Activated CD8-positive, alpha-beta T cell treated with anti-CD3 and anti-CD28 coated beads for 36 hours (primary cell): Measurements from ENCODE around the gene NTSR2. TPM values are rescaled to one million over a fixed set of nuclear protein-coding genes. Genes with fewer than 3 reads are reported as not detected.

Experiments
- ATAC-seq: fragments of 200-7000 bp; cut with Tn5 transposase; one replicate; pipeline ENCODE4 v1.10.0; 2021; ENCODE audit warnings: mild to moderate bottlenecking, moderate library complexity
- CTCF ChIA-PET: fragments of 350-600 bp; sonication (Branson Sonifier 250); formaldehyde crosslinking; loops from one replicate; lab custom pipeline; 2021; ENCODE audit warnings: antibody characterized with exemption; lab: Charles Lee
- POLR2A ChIA-PET: fragments of 350-600 bp; sonication (Branson Sonifier 250); formaldehyde crosslinking; loops from one replicate; lab custom pipeline; 2021; ENCODE audit warnings: antibody characterized with exemption; lab: Charles Lee
- DNase-seq: peaks from one replicate; pipeline ENCODE4 v3.0.0-alpha.2; 2020
- H3K27ac Mint-ChIP-seq: one replicate; pipeline ENCODE4 v1.8.0; 2021; ENCODE audit warnings: mild to moderate bottlenecking, mixed read lengths
- H3K27me3 Mint-ChIP-seq: one replicate; pipeline ENCODE4 v1.8.0; 2021; ENCODE audit warnings: mixed read lengths
- H3K36me3 Mint-ChIP-seq: one replicate; pipeline ENCODE4 v1.8.0; 2021; ENCODE audit warnings: low read depth, mixed read lengths
- H3K4me1 Mint-ChIP-seq: one replicate; pipeline ENCODE4 v1.8.0; 2021; ENCODE audit warnings: low read depth, mixed read lengths
- H3K4me3 Mint-ChIP-seq: one replicate; pipeline ENCODE4 v1.8.0; 2021; ENCODE audit warnings: mild to moderate bottlenecking, moderate library complexity, mixed read lengths
- H3K9me3 Mint-ChIP-seq: one replicate; pipeline ENCODE4 v1.8.0; 2021; ENCODE audit warnings: mixed read lengths
- intact Hi-C: fragments of 100-400 bp; cut with micrococcal nuclease; formaldehyde crosslinking; loops from one replicate; pipeline ENCODE4 v1.10.0; 2022
- total RNA-seq, 2 experiments: library from RNA; stranded (reverse); gene quantifications; one replicate each; pipeline ENCODE4 v1.2.3, GENCODE V29; 2021
- TF ChIP-seq, protein P1 (sequence below): fragments of 200-600 bp; IDR thresholded peaks from one replicate; pipeline ENCODE4 v1.8.0; 2022; ENCODE audit warnings: antibody characterized with exemption, mild to moderate bottlenecking

NTSR2 gene, protein sequence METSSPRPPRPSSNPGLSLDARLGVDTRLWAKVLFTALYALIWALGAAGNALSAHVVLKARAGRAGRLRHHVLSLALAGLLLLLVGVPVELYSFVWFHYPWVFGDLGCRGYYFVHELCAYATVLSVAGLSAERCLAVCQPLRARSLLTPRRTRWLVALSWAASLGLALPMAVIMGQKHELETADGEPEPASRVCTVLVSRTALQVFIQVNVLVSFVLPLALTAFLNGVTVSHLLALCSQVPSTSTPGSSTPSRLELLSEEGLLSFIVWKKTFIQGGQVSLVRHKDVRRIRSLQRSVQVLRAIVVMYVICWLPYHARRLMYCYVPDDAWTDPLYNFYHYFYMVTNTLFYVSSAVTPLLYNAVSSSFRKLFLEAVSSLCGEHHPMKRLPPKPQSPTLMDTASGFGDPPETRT
- not detected for total RNA-seq

DNA sequence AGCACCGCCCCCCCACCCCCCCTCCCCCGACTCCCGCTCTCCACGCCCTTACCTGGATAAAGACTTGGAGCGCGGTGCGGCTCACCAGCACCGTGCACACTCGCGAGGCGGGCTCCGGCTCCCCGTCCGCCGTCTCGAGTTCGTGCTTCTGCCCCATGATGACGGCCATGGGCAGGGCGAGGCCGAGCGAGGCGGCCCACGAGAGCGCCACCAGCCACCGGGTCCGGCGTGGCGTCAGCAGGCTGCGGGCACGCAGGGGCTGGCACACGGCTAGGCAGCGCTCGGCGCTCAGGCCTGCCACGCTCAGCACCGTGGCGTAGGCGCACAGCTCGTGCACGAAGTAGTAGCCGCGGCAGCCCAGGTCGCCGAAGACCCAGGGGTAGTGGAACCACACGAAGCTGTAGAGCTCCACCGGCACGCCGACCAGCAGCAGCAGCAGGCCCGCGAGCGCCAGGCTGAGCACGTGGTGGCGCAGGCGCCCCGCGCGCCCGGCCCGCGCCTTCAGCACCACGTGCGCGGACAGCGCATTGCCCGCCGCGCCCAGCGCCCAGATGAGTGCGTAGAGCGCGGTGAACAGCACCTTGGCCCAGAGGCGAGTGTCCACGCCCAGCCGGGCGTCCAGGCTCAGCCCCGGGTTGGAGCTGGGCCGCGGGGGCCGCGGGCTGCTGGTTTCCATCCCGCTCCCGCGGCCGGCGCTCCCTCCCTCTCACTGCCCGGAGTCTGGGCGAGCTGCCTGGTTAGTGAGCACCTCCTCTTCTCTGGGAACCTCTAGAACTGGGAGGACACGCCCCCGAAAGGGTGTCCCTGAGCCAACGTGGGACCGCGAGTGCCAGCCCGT lies at the start of gene NTSR2:
NTSR2 (minus strand) TSS at position 742 of the 838 bp plus-strand sequence; CDS start at position 676, 66 bp downstream.
- Mint-ChIP-seq H3K27ac (no peak within 1 kb of the TSS), H3K27me3 (peaks cover 29% of the 10 kb centered on the region), H3K9me3 (peaks cover 3% of the 10 kb centered on the region), H3K4me1 (peaks cover 7% of the 10 kb centered on the region), H3K36me3 (no peaks in the 10 kb centered on the region), H3K4me3 (no peak within 1 kb of the TSS)
- intact Hi-C loops: no loop called here
- peak; percentile 49 for DNase-seq
- CTCF ChIA-PET: no interaction called here
- TF ChIP-seq, protein P1, sequence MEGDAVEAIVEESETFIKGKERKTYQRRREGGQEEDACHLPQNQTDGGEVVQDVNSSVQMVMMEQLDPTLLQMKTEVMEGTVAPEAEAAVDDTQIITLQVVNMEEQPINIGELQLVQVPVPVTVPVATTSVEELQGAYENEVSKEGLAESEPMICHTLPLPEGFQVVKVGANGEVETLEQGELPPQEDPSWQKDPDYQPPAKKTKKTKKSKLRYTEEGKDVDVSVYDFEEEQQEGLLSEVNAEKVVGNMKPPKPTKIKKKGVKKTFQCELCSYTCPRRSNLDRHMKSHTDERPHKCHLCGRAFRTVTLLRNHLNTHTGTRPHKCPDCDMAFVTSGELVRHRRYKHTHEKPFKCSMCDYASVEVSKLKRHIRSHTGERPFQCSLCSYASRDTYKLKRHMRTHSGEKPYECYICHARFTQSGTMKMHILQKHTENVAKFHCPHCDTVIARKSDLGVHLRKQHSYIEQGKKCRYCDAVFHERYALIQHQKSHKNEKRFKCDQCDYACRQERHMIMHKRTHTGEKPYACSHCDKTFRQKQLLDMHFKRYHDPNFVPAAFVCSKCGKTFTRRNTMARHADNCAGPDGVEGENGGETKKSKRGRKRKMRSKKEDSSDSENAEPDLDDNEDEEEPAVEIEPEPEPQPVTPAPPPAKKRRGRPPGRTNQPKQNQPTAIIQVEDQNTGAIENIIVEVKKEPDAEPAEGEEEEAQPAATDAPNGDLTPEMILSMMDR: no peak
- POLR2A ChIA-PET: no interaction called here
- ATAC-seq: peak; percentile 85

DNA sequence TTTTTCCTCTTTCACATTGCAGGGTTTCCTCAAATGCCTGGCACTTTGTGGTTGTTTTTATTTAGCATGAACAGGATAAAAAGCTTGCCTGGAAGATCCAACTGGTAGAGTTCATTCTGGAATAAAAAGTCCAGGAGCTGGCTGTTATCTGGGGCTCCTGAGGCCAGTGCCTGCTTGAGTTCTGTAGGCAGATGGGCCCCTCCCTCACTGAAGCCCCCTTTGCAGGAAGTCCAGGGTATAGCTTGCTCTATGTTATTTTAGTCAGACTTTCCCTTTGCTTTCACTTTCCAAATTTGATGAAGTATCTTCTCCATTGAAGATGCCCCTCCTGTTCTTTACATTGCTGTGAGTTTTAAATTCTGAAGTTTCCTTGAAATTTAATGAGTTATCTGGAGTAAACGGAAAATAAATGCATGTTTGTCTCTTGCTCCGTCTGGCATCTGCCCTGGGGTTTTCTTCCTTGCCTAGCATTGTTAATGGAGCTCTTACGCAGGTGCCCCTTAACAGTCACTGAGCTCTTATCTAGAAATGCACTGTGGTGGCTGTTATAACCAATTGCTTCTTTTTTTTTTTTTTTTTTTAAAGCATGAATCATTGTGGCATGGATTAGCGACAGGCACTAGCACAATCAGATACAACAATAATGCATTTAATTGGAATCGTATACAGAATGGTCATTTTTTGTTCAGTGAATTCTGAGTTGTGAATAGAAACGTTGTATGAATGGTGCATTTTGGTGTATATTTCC lies 49.4 kb upstream of the NTSR2 start:
- peak overlapping the region; percentile 47 for H3K27ac Mint-ChIP-seq
- no peak for DNase-seq
- intact Hi-C loops: no loop called here
- CTCF ChIA-PET: interaction anchor here (1.1 to 3.2 kb wide), 9 partner anchors 11 to 65 kb away, joined by 3 to 10 read pairs (median 5); no protein-coding TSS in a partner anchor
- TF ChIP-seq, protein P1: no peak
- no peaks in the 10 kb centered on the region for H3K9me3 Mint-ChIP-seq
- H3K36me3 Mint-ChIP-seq: no peaks in the 10 kb centered on the region
- ATAC-seq: peak; percentile 77
- H3K4me1 Mint-ChIP-seq: peaks cover 8% of the 10 kb centered on the region
- peaks cover 6% of the 10 kb centered on the region for H3K27me3 Mint-ChIP-seq
- POLR2A ChIA-PET: interaction anchor here (0.6 to 1.5 kb wide), 2 partner anchors 25 to 362 kb away, joined by 3 read pairs; no protein-coding TSS in a partner anchor
- H3K4me3 Mint-ChIP-seq: peak overlapping the region; percentile 62

DNA sequence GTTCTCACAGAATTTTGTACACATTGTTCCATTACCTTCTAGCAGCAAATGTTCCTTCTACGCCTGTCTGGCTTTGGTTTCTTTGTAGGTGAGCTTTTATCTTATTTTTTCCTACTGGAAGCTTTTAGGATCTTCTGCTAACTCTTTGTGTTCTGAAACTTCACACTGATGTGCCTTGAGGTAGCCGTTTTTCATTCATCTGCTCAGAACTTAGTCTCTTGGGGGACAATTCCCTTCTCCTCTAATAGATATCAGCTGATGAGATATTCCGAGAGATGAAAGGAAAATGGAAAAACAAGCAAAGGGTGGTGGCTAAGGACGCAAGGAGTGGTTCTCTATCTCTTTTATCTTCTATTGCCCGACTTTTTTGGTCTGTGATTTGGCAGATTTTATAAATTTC lies 48.6 kb upstream of the NTSR2 start:
- DNase-seq (no peak), ATAC-seq (no peak)
- Mint-ChIP-seq H3K4me1 (peaks cover 8% of the 10 kb centered on the region), H3K27ac (no peak overlapping the region), H3K27me3 (peaks cover 6% of the 10 kb centered on the region), H3K36me3 (no peaks in the 10 kb centered on the region), H3K4me3 (no peak overlapping the region), H3K9me3 (no peaks in the 10 kb centered on the region)
- intact Hi-C loops: no loop called here
- ChIA-PET POLR2A (interaction anchor here (0.6 to 1.5 kb wide), 2 partner anchors 26 to 361 kb away, joined by 3 read pairs; no protein-coding TSS in a partner anchor), CTCF (interaction anchor here (1.1 to 3.2 kb wide), 8 partner anchors 10 to 66 kb away, joined by 3 to 10 read pairs (median 5); no protein-coding TSS in a partner anchor)
- TF ChIP-seq, protein P1: no peak

DNA sequence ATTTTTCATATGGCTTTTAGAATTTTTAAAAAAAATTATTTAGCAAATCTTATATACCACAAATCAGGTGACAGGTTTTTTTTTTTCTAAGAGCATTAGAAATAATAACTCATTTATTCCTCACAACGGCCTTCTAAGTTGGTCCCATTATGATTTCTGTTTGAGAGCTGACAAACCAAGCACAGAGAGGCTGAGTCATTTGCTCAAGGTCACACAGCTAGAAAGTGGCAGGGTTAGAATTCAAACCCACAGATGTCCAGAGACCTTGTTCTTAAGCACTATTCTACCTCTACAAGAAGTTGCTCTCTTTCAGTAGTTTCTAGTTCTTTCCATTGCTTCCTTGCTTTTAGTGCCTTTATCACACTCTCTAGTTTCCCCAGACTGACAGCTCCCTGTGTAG lies 47.6 kb upstream of the NTSR2 start:
- Mint-ChIP-seq H3K36me3 (no peaks in the 10 kb centered on the region), H3K4me1 (peaks cover 8% of the 10 kb centered on the region), H3K27me3 (peaks cover 6% of the 10 kb centered on the region), H3K27ac (no peak overlapping the region), H3K4me3 (no peak overlapping the region), H3K9me3 (no peaks in the 10 kb centered on the region)
- DNase-seq (no peak), ATAC-seq (no peak)
- TF ChIP-seq, protein P1: no peak
- CTCF ChIA-PET: interaction anchor here (1.6 to 3.2 kb wide), 3 partner anchors 28 to 67 kb away, joined by 5 to 10 read pairs (median 8); no protein-coding TSS in a partner anchor
- intact Hi-C loops: no loop called here
- POLR2A ChIA-PET: no interaction called here
